OCI-LY1 (cell line): ENCODE measurements around the gene ACTA1.

Experiments
- H2AFZ ChIP-seq: fragments of 200-600 bp; sonication (generic), shearing (Covaris generic); 2 replicates; pipeline ENCODE4 v1.6.0; 2014; ENCODE audit warnings: antibody characterized with exemption, mild to moderate bottlenecking, low read length
- H3F3A ChIP-seq: fragments of 200-600 bp; sonication (generic), shearing (Covaris generic); 2 replicates; pipeline ENCODE4 v1.6.0; 2014; ENCODE audit warnings: mild to moderate bottlenecking, antibody characterized with exemption, low read length, moderate library complexity; ENCODE audit not compliant: insufficient read depth
- H3K27ac ChIP-seq: fragments of 200-600 bp; sonication (generic); 2 replicates; pipeline ENCODE4 v1.5.1; 2014; ENCODE audit warnings: low read length, mixed run types, mild to moderate bottlenecking, low read depth; ENCODE audit not compliant: poor library complexity, severe bottlenecking
- H3K27me3 ChIP-seq: fragments of 200-600 bp; sonication (generic); 2 replicates; pipeline ENCODE4 v1.6.0; 2014; ENCODE audit warnings: antibody characterized with exemption, mild to moderate bottlenecking, low read length, moderate library complexity; ENCODE audit not compliant: insufficient read depth
- H3K36me3 ChIP-seq: fragments of 200-600 bp; sonication (generic); 2 replicates; pipeline ENCODE4 v1.6.1; 2014; ENCODE audit warnings: mild to moderate bottlenecking, antibody characterized with exemption, low read length, moderate library complexity, mixed read lengths; ENCODE audit not compliant: insufficient read depth
- H3K4me1 ChIP-seq: fragments of 200-600 bp; sonication (generic); 2 replicates; pipeline ENCODE4 v1.5.1; 2014; ENCODE audit warnings: mild to moderate bottlenecking, low read length, moderate library complexity; ENCODE audit not compliant: insufficient read depth, severe bottlenecking
- H3K4me2 ChIP-seq: fragments of 200-600 bp; sonication (generic), shearing (Covaris generic); 2 replicates; pipeline ENCODE4 v1.6.1; 2014; ENCODE audit warnings: low read length
- H3K4me3 ChIP-seq: fragments of 200-600 bp; sonication (generic); 2 replicates; pipeline ENCODE4 v1.5.1; 2014; ENCODE audit warnings: low read length, low read depth, mild to moderate bottlenecking, mixed read lengths; ENCODE audit not compliant: poor library complexity, severe bottlenecking
- H3K79me2 ChIP-seq: fragments of 200-600 bp; shearing (Covaris generic); 2 replicates; pipeline ENCODE4 v1.6.1; 2016; ENCODE audit warnings: mixed run types, low read length, mixed read lengths; ENCODE audit not compliant: insufficient read depth
- H3K9ac ChIP-seq: fragments of 200-600 bp; sonication (generic), shearing (Covaris generic); 2 replicates; pipeline ENCODE4 v1.6.1; 2014; ENCODE audit warnings: mild to moderate bottlenecking, low read length, mixed read lengths
- H3K9me2 ChIP-seq: fragments of 200-600 bp; sonication (generic), shearing (Covaris generic); 2 replicates; pipeline ENCODE4 v1.6.1; 2014; ENCODE audit warnings: low read depth, mild to moderate bottlenecking, low read length, mixed read lengths
- H3K9me3 ChIP-seq: fragments of 200-600 bp; shearing (Covaris generic); 2 replicates; pipeline ENCODE4 v1.6.1; 2014; ENCODE audit warnings: low read length, mixed read lengths
- H4K20me1 ChIP-seq: fragments of 200-600 bp; sonication (generic), shearing (Covaris generic); 2 replicates; pipeline ENCODE4 v1.6.0; 2016; ENCODE audit warnings: mild to moderate bottlenecking, low read length; ENCODE audit not compliant: insufficient read depth
- CTCF ChIP-seq: fragments of 200-600 bp; sonication (generic), shearing (Covaris generic); IDR thresholded peaks from 2 replicates; pipeline ENCODE4 v1.5.1; 2017; ENCODE audit warnings: mild to moderate bottlenecking, antibody characterized with exemption, low read length, moderate library complexity, mixed read lengths
- EZH2 ChIP-seq: fragments of 200-600 bp; sonication (generic), shearing (Covaris generic); IDR thresholded peaks from 2 replicates; pipeline ENCODE4 v1.8.0; 2017; ENCODE audit warnings: borderline replicate concordance, mixed run types, mild to moderate bottlenecking, antibody characterized with exemption, low read length, moderate library complexity, mixed read lengths

The ACTA1 gene

GRCh38 chr1:229452956-229453801 lies 19.3 kb upstream of the ACTA1 start:
- H3K9me2 ChIP-seq: no peaks in the 10 kb centered on the region; the same call in 1 of the 2 replicates
- no peaks in the 10 kb centered on the region for H3K27me3 ChIP-seq
- TF ChIP-seq CTCF (peak; percentile 42; the same call in 1 of the 2 replicates), EZH2 (no peak)
- no peaks in the 10 kb centered on the region for H3K4me1 ChIP-seq
- H3K4me3 ChIP-seq: no peak overlapping the region
- no peak overlapping the region for H3K27ac ChIP-seq
- no peak overlapping the region for H3K9ac ChIP-seq
- no peak overlapping the region for H3K4me2 ChIP-seq
- no peaks in the 10 kb centered on the region for H3F3A ChIP-seq
- no peaks in the 10 kb centered on the region for H3K9me3 ChIP-seq
- no peaks in the 10 kb centered on the region for H4K20me1 ChIP-seq
- no peak overlapping the region for H2AFZ ChIP-seq
- no peaks in the 10 kb centered on the region for H3K79me2 ChIP-seq
- H3K36me3 ChIP-seq: peaks cover 66% of the 10 kb centered on the region

GRCh38 chr1:229448845-229449244 lies 15.0 kb upstream of the ACTA1 start:
- Histone ChIP-seq H4K20me1 (no peaks in the 10 kb centered on the region), H3K27me3 (no peaks in the 10 kb centered on the region), H2AFZ (no peak overlapping the region), H3K9me3 (no peaks in the 10 kb centered on the region), H3K9ac (no peak overlapping the region), H3K27ac (no peak overlapping the region), H3F3A (no peaks in the 10 kb centered on the region), H3K4me1 (no peaks in the 10 kb centered on the region), H3K9me2 (no peaks in the 10 kb centered on the region), H3K4me3 (no peak overlapping the region), H3K36me3 (peaks cover 62% of the 10 kb centered on the region), H3K4me2 (no peak overlapping the region), H3K79me2 (no peaks in the 10 kb centered on the region)
- TF ChIP-seq EZH2 (no peak), CTCF (no peak)

GRCh38 chr1:229448354-229448753 lies 14.5 kb upstream of the ACTA1 start:
- TF ChIP-seq EZH2: no peak
- no peak for TF ChIP-seq CTCF
- Histone ChIP-seq H3K79me2 (no peaks in the 10 kb centered on the region), H3K4me2 (no peak overlapping the region), H3K36me3 (peaks cover 57% of the 10 kb centered on the region), H3K9ac (no peak overlapping the region), H3F3A (no peaks in the 10 kb centered on the region), H3K27ac (no peak overlapping the region), H3K4me3 (no peak overlapping the region), H3K4me1 (no peaks in the 10 kb centered on the region), H4K20me1 (no peaks in the 10 kb centered on the region), H3K9me3 (no peaks in the 10 kb centered on the region), H3K9me2 (no peaks in the 10 kb centered on the region), H3K27me3 (no peaks in the 10 kb centered on the region), H2AFZ (no peak overlapping the region)
